Measurements from ENCODE around the gene ALDH3B2.

Gene ALDH3B2

GRCh38 chr11:67664696-67665540 is 9.5 kb downstream of the ALDH3B2 start:
- DNase-seq (ENCODE audit: extremely low spot score) = no peak
- ChIA-PET CTCF (interaction anchor here (1.6 kb wide), 1 partner anchor 36 kb away, joined by 6 read pairs; the partner anchor contains the start of gene NUDT8), POLR2A (no interaction called here)
- TF ChIP-seq L3MBTL2 (conservative IDR thresholded peaks at IDR 0.05) = no peak
- TF ChIP-seq FOXK2 (IDR thresholded peaks at IDR 0.05) = no peak
- no peak for TF ChIP-seq LEF1 (IDR thresholded peaks at IDR 0.05; ENCODE audit: borderline replicate concordance)
- TF ChIP-seq TARDBP (IDR thresholded peaks at IDR 0.05) = no peak
- TF ChIP-seq BHLHE40 (IDR thresholded peaks at IDR 0.05; ENCODE audit: borderline replicate concordance) = no peak
- no peak for TF ChIP-seq SP1 (IDR thresholded peaks at IDR 0.05)
- no peak for TF ChIP-seq ARNT (IDR thresholded peaks at IDR 0.05)
- TF ChIP-seq FOXA1 (IDR thresholded peaks at IDR 0.05) = no peak
- no peak for TF ChIP-seq NFRKB (IDR thresholded peaks at IDR 0.05)
- no peak for TF ChIP-seq HDGF (IDR thresholded peaks at IDR 0.05; ENCODE audit: borderline replicate concordance)
- TF ChIP-seq CTBP1 (IDR thresholded peaks at IDR 0.05; ENCODE audit: borderline replicate concordance) = no peak
- no peak for TF ChIP-seq FOXM1 (IDR thresholded peaks at IDR 0.05; ENCODE audit: borderline replicate concordance)

- POLR2A ChIA-PET = no interaction called here
- CTCF ChIA-PET = interaction anchor here (1.6 kb wide), 1 partner anchor 35 kb away, joined by 6 read pairs; the partner anchor contains the start of gene NUDT8
- no peak for DNase-seq (ENCODE audit: extremely low spot score)
- TF ChIP-seq ZNF384 (IDR thresholded peaks at IDR 0.05) = no peak
- TF ChIP-seq TARDBP (IDR thresholded peaks at IDR 0.05) = no peak
- TF ChIP-seq ELF4 (IDR thresholded peaks at IDR 0.05) = no peak
- no peak for TF ChIP-seq FOXK2 (IDR thresholded peaks at IDR 0.05)
- TF ChIP-seq FOXA1 (IDR thresholded peaks at IDR 0.05) = no peak
- TF ChIP-seq BHLHE40 (IDR thresholded peaks at IDR 0.05; ENCODE audit: borderline replicate concordance) = no peak
- TF ChIP-seq L3MBTL2 (conservative IDR thresholded peaks at IDR 0.05) = no peak
- TF ChIP-seq SP1 (IDR thresholded peaks at IDR 0.05) = no peak
Measured at GRCh38 chr11:67664213-67664585, 10.2 kb downstream of the ALDH3B2 start.

- TF ChIP-seq FOXA1 (IDR thresholded peaks at IDR 0.05) = no peak
- TF ChIP-seq PKNOX1 (IDR thresholded peaks at IDR 0.05) = no peak
- TF ChIP-seq HDGF (IDR thresholded peaks at IDR 0.05; ENCODE audit: borderline replicate concordance) = no peak
- TF ChIP-seq ELF4 (IDR thresholded peaks at IDR 0.05) = no peak
- TF ChIP-seq ZNF384 (IDR thresholded peaks at IDR 0.05) = no peak
- TF ChIP-seq NFRKB (IDR thresholded peaks at IDR 0.05) = no peak
- no peak for TF ChIP-seq CTBP1 (IDR thresholded peaks at IDR 0.05; ENCODE audit: borderline replicate concordance)
- no peak for TF ChIP-seq TARDBP (IDR thresholded peaks at IDR 0.05)
- TF ChIP-seq FOXM1 (IDR thresholded peaks at IDR 0.05; ENCODE audit: borderline replicate concordance) = no peak
- TF ChIP-seq L3MBTL2 (conservative IDR thresholded peaks at IDR 0.05) = no peak
- no peak for TF ChIP-seq ARNT (IDR thresholded peaks at IDR 0.05)
- TF ChIP-seq BHLHE40 (IDR thresholded peaks at IDR 0.05; ENCODE audit: borderline replicate concordance) = no peak
- no peak for TF ChIP-seq FOXK2 (IDR thresholded peaks at IDR 0.05)
- TF ChIP-seq LEF1 (IDR thresholded peaks at IDR 0.05; ENCODE audit: borderline replicate concordance) = no peak
- DNase-seq (ENCODE audit: extremely low spot score) = no peak
- ChIA-PET CTCF (no interaction called here), POLR2A (no interaction called here)
Measured at GRCh38 chr11:67663532-67664212, 10.8 kb downstream of the ALDH3B2 start.

- POLR2A ChIA-PET = no interaction called here
- CTCF ChIA-PET = no interaction called here
- peak; percentile 3 for DNase-seq (ENCODE audit: extremely low spot score)
- no peak for TF ChIP-seq SP1 (IDR thresholded peaks at IDR 0.05)
- TF ChIP-seq ARNT (IDR thresholded peaks at IDR 0.05) = no peak
- TF ChIP-seq PKNOX1 (IDR thresholded peaks at IDR 0.05) = no peak
- no peak for TF ChIP-seq ELF4 (IDR thresholded peaks at IDR 0.05)
- no peak for TF ChIP-seq HDGF (IDR thresholded peaks at IDR 0.05; ENCODE audit: borderline replicate concordance)
- TF ChIP-seq CTBP1 (IDR thresholded peaks at IDR 0.05; ENCODE audit: borderline replicate concordance) = no peak
- TF ChIP-seq NFRKB (IDR thresholded peaks at IDR 0.05) = no peak
- TF ChIP-seq LEF1 (IDR thresholded peaks at IDR 0.05; ENCODE audit: borderline replicate concordance) = no peak
- no peak for TF ChIP-seq TARDBP (IDR thresholded peaks at IDR 0.05)
- TF ChIP-seq BHLHE40 (IDR thresholded peaks at IDR 0.05; ENCODE audit: borderline replicate concordance) = no peak
- no peak for TF ChIP-seq FOXK2 (IDR thresholded peaks at IDR 0.05)
- TF ChIP-seq ZNF384 (IDR thresholded peaks at IDR 0.05) = no peak
- no peak for TF ChIP-seq FOXA1 (IDR thresholded peaks at IDR 0.05)
- no peak for TF ChIP-seq FOXM1 (IDR thresholded peaks at IDR 0.05; ENCODE audit: borderline replicate concordance)
- TF ChIP-seq SUZ12 (IDR thresholded peaks at IDR 0.05) = no peak
- no peak for TF ChIP-seq L3MBTL2 (conservative IDR thresholded peaks at IDR 0.05)
Measured at GRCh38 chr11:67662835-67663531, 11.4 kb downstream of the ALDH3B2 start.

- no peak for TF ChIP-seq NFRKB (IDR thresholded peaks at IDR 0.05)
- no peak for TF ChIP-seq HDGF (IDR thresholded peaks at IDR 0.05; ENCODE audit: borderline replicate concordance)
- no peak for TF ChIP-seq FOXM1 (IDR thresholded peaks at IDR 0.05; ENCODE audit: borderline replicate concordance)
- TF ChIP-seq BHLHE40 (IDR thresholded peaks at IDR 0.05; ENCODE audit: borderline replicate concordance) = no peak
- no peak for TF ChIP-seq FOXA1 (IDR thresholded peaks at IDR 0.05)
- TF ChIP-seq ARNT (IDR thresholded peaks at IDR 0.05) = no peak
- TF ChIP-seq L3MBTL2 (conservative IDR thresholded peaks at IDR 0.05) = no peak
- no peak for TF ChIP-seq TARDBP (IDR thresholded peaks at IDR 0.05)
- TF ChIP-seq ELF4 (IDR thresholded peaks at IDR 0.05) = no peak
- TF ChIP-seq ZNF384 (IDR thresholded peaks at IDR 0.05) = no peak
- TF ChIP-seq LEF1 (IDR thresholded peaks at IDR 0.05; ENCODE audit: borderline replicate concordance) = no peak
- no peak for TF ChIP-seq PKNOX1 (IDR thresholded peaks at IDR 0.05)
- TF ChIP-seq FOXK2 (IDR thresholded peaks at IDR 0.05) = no peak
- ChIA-PET CTCF (no interaction called here), POLR2A (no interaction called here)
- DNase-seq (ENCODE audit: extremely low spot score) = no peak
Measured at GRCh38 chr11:67662142-67662834, 12.1 kb downstream of the ALDH3B2 start.

Data from HEK293T (cell line).